Measurements from ENCODE around the gene DENND5B.
"Not testable (repeated sequence)": the region's sequence is repeated elsewhere in the genome, so short reads cannot be mapped to it uniquely, and the experiment has no call there.

The DENND5B gene

DNA sequence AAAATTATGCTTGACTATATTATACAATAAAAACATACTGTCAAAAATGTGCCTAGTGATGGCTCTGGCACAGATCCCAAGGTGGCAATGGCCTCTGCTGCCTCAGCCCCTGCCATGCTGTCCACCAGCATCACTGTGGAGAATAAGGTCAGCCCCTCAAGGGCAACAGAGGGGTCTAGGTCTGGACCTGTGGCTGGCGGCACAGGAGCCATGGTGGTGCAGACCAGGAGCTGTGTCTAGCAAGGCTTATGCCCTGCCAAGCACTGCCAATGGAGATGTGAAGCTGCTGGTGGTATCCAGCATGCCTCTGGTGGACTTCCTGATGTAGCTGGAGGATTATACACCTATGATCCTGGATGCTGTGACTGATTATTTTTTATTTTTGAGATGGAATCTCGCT, 125.9 kb downstream of the DENND5B start:
- ATAC-seq: no peak

DNA sequence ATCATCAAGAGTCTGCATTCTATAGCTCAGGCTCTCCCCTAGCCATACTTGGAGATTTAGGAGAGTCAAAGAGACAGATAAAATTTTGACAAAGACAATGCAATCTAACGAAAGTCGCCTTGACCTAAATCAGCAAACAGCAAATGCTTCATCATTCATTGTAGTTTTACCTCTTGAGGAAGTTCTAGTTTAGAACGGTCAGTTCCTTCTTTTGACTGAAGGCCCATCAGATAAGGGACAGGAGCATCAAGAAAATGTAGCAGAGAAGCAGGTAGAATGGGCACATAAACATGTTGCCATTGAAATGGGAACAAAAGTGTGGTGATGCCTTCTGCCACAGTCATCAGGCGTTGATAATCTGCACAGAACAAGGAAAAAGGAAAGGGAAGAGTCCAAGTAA, 130.9 kb downstream of the DENND5B start:
- no peak for ATAC-seq

DNA sequence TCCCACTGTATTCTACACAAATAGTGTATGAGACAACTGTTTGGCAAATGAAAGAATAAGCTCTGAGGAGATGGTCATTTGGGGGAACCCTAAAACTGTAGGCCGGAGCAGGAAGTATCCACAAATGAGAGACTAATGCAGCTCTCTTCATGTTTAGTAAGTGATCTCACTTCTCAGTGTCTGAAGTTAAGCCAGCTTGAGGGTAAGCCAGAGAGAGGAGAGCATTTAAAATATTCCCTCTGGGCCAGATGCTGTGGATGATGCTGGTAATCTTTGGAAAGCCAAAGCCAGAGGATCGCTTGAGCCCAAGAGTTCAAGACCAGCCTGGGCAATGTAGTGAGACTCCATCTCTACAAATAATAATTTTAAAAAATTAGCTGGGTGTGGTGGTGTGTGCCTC, 134.4 kb downstream of the DENND5B start:
- ATAC-seq: no peak

DNA sequence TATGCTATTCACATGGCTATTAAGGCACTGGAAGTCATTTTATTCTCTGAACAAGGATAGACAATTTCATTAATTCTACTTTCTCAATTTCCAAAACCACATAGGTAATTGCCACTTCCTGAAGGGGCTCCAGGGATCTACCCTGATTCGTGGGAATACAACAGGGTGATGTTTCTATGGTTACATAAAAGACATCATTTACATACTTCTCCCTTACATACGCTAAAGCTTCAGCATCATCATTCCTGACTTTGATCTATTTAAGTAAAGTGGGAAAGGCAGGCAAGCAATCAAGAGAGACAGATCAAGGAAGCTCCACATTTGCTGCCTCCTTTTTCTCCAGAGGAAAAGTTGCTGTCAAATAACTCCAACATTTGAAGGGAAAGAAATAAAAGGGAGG, 146.2 kb downstream of the DENND5B start:
- no peak for ATAC-seq

DNA sequence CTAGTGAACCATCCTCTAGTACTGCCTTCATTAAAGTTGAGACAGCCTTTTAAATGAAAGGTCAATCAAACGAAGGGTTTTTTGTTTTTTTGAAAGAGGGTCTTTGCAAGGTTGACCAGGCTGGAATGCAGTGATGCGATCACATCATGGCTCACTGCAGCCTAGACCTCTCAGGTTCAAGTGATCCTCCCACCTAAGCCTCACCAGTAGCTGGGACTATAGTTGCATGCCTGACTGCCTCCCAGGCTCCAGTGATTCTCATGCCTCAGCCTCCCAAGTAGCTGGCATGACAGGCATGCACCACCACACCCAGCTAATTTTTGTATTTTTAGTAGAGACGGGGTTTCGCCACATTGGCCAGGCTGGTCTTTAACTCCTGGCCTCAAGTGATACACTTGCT, 150.3 kb downstream of the DENND5B start:
- no peak for ATAC-seq

DNA sequence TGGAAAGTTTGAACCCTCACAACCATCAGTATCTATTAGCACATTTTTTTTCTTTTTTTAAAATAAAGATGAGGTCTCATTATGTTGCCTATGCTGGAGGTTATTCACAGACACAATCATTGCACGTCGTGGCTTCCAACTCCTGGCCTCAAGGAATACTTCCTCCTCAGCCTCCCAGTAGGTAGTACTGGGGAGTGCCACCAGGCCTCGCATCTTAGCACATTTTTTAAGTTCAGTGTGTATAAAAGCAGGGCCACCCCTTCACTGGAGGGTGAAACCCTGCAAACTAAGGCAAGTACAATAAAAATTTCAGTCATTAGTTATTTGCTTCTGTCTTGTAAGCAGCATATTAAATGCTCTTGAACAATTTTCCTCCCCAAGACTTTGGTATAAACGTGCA, 150.8 kb downstream of the DENND5B start:
- no peak for ATAC-seq

DNA sequence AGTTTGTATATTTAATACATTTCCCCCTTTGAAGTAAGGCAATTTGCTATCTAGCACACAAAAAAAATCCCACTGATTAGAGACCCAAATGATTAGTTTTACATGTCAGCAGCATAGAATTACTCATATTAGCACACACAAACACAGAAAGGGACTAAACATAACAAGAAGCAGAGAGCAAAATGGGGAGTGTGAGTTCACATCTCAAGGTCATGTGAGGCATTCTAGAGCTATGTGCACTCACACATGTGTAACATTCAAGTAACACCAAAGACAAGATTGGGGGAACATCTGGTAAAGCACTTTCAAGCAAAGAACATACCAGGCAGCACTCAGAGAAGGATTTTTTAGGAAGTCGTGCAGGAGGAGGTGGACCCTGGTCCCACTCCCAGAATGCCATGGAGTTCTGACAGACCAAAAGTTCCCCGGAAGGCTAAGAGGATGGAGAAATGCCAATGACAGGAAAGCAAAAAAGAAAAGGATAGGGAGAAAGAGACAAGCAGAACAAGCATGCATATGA, 159.2 kb downstream of the DENND5B start:
- no peak for ATAC-seq

DNA sequence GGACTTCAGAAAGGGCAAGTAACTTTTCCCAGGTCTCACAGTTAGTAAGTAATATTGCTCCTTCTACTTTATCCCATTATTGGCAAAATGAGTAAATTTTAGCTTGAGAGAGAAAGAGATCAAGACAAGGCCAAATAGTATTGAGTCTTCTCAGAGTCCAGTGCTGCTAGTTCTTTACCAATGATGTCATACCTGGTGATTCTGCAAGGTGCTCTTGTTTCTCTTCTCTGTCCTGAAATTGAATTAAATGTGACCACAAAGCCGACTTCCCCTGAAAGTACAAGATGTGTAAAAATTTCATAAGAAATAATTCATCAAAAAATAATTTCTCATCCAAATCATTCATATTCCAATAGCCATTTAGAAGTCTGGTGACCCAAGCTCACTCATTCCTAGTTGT, 167.5 kb downstream of the DENND5B start:
- no peak for ATAC-seq

DNA sequence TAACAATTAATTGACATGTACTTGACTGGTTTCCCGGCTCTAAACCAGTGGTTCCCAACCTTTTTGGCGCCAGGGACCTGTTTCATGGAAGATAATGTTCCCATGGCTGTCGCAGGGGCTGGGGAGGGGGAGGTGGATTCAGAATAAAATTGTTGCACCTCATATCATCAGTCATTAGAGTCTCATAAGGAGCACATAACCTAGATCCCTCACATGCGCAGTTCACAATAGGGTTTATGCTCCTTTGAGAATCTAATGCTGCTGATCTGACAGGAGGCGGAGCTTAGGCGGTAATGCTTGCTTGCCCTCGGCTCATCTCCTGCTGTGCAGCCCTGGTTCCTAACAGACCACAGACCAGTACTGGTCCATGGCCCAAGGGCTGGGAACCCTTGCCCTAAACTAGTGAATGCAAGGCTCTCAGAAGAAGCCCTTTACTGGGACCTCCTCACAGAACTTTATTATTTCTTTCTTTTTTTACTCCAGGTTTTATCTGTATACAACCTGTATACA, 178.6 kb downstream of the DENND5B start:
- no peak for ATAC-seq

DNA sequence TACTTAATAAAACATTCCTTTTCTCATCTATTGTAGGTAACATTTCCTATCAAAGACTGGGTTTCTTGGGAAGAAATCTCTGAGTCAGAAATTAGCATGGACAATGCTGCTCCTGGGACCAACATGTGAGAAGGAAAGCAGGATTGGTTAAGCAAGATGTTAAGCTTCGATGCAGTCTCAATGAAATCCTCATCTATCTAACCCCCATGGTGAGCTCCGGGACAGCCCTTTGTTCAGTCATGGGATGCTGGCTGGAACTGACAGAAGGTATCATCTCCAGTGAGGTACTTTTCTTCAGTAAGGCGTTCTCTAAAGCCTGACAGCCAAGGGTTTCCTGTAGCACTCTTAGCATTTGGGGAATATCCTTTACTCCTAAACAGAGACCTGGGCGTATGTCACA, 182.2 kb downstream of the DENND5B start:
- no peak for ATAC-seq

DNA sequence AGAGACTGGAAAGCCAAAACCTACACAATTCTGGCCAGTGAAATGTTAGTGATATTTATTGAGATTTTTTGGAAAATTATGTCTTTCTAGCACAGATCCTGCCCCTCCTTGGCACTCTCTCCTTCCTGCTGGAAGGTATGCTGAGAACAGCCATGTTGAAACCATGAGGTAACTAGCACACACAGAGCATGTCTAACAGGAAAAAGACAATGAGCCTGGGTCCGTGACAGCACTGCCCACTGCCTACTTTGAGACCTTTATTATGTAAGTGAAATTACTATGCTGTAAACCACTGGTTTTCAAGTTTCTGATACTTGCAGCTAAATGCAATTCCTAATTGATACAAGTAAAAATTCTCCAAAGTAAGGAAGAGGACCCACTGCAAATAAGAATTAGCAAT, 183.4 kb downstream of the DENND5B start:
- ATAC-seq: no peak

DNA sequence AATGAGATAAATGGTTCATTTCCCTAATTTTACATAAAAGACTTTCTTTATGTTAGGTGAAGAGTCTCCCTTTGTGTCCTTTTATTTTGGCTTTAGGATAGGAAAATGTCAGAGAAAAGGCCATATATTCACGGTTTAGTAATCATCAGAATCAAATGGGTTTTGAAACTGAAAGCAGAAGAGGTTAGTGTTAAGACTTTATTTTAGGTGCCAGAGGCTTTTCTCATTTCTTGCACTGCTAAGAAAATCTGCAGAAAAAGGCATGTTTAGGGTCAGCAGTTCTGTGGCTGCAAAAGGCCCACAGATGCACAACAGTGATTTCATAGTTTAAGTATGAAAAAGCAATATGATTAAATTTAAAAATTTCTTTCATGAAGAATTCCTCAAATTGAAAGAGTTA, 184.6 kb downstream of the DENND5B start:
- no peak for ATAC-seq

DNA sequence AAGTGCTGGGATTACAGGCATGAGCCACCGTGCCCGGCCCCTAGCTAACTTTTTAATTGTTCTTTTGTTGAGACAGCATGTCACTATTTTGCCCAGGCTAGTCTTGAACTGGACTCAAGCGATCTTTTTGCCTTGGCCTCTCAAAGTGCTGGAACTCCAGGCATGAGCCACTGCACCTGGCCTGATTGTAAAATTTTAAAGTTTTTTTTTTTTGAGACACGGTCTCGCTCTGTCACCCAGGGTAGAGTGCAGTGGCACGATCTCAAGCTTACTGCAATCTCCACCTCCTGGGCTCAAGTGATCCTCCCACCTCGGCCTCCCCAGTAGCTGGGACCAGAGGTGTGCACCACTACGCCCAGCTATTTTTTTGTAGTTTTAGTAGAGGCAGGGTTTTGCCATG, 185.9 kb downstream of the DENND5B start:
- no peak for ATAC-seq

DNA sequence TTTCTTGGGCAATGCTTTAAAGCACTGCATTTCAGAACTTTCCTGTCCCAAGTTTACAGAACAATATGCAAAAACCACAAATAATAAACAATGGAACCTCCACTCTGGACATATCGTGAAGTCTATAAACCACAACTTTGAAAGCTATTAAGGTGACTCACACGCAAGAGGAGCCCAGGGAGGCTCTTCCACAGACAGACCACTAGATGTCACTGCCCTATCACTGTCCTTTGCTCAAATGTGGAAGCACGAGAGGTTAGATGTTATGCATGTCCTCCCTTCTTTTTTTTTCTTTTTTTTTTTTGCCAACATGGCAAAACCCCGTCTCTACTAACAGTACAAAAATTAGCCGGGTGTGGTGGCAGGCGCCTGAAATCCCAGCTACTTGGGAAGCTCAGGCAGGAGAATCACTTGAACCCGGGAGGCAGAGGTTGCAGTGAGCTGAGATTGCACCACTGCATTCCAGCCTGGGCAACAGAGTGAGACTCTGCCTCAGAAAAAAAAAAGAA, 187.8 kb downstream of the DENND5B start:
- ATAC-seq: peak; percentile 95 to 96

DNA sequence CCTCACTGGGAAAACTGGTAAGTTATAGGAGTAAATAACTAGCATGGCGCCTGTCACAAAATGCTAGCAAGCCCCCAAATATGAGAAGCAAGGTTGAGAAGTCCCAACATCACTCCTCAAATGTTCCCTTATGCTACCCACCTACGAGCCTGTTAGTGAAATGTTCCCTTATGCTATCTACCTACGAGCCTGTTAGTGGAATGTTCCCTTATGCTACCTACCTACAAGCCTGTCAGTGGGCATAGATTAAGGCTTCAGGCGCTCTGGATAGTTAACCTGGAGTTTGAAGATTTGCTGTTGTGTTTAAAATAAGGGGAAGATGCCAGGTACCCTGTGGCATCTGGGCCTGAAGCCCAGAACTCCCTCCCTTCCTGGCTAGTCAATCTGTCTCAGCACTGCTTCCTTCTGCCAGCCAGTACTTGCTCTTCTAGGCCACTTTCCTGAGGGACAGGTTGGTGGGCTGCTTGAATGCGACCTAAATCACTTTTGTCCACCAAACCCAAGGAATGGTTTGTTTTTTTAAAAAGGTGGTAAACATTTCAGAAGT, 197.9 kb downstream of the DENND5B start:
- ATAC-seq: no peak

DNA sequence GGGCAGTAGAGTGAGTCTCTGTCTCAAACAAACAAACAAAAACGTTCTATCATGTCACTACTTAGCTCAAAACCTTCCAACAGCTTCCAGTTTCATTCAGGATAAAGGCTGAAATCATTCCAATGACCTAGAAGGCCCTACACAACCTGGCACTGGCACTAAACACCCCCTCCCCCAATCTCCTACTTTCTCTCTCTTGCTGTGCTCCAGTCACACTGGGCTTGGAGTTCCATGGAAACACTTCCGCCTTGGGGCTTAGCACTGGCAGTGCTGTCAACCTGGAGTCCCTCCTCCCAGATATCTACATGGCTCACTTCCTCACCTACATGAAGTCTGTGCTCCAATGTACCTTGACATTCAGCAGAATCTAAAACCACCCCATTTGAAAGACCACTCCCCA, 199.9 kb downstream of the DENND5B start:
- ATAC-seq: no peak

DNA sequence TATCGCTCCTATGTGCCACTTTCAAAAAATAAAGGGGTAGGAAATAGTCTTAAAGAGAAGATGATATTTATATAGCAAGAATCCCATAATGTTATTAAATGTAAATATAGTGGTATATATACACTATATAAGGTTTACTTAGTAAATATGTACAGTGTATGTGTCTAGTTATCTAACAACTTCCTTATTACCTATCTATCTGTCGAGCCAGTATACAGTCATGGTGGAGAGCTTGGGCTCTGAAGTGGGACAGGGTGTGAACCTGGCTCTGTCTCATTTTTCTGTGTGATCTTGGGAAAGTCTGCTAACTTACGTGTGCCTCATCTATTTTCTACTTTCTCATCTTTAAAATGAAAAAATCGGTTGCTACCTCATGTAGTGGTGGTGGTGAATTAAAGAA, 202.2 kb downstream of the DENND5B start:
- no peak for ATAC-seq

DNA sequence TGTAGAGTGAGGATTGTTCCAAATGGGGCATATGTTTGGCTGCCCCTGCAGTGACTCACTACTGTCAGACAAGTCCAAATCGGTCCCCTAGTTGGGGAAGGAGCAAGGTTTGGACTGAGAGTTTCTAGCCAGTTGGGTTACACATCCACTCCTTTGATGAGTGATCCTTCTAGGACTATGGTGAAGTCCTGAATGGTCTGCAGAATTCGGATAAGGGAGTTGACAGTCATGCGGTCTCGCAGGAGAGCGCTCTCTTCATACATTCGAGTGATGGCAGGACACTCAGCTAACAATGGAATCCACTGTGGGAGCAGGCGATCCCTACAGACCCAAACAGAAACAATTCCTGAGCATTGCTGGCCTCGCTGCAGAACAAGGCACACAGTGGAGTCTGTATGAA, 203.5 kb downstream of the DENND5B start:
- no peak for ATAC-seq

DNA sequence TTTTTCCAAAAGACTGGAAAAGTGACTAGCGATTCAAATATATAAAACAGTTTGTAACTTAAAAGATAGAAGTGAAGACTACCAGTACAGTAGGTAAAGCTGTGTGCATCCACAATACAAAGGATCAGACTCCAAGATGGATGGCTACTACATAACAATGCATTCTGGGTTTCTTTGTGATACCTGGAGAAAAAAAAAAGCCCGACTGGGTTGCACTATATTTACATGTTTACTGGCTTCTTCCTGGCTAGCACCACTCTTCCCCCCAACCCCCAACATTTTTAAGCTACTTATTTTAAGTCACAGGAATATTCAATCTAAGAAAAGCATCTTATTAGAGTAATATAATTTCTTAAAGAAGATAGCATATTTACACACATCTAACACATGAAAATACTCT, 203.9 kb downstream of the DENND5B start:
- no peak for ATAC-seq

DNA sequence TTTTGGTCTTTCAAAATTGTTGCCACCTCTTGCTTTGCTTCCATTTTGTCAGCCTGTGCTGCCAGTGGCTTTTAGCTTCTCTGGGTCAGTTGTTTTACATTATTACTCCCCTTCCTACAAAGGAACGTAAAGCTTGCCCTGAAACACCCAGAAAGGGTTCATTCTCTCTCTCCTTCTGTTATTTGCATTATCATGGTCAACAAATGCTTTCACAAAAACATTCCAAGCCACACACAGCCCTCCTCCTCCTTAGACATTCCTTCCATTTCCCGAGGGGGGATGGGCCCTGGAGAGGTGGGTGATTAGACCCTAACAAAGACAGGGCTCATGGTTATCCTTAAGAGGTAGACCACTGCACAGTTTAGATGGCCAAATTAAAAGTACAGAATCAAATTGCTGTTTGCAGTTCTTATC, 204.6 kb downstream of the DENND5B start:
- no peak for ATAC-seq

DNA sequence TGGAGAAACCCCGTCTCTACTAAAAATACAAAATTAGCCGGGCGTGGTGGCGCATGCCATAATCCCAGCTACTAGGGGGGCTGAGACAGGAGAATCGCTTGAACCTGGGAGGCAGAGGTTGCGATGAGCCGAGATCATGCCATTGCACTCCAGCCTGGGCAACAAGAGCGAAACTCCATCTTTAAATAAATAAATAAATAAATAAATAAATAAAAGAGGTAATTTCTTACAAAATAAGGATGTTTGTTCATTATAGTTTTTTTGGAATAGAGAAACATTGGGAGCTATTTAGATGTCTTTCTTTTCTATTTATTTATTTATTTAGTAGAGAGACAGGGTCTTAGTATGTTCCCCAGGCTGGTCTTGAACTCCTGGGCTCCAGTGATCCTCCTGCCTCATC, 213.7 kb downstream of the DENND5B start:
- ATAC-seq: not testable (repeated sequence)

DNA sequence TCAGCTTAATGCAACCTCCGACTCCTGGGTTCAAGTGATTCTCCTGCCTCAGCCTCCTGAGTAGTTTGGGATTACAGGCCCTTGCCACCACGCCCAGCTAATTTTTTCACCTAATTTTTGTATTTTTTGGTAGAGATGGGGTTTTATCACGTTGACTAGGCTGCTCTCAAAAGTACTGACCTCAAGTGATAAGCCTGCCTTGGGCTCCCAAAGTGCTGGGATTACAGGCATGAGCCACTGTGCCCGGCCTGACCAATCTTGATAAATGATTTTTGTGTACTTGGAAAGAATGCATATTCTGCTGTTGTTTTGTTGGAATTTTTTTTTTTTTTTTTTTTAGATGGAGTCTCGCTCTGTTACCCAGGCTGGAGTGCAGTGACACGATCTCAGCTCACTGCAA, 215.5 kb downstream of the DENND5B start:
- ATAC-seq: not testable (repeated sequence)

DNA sequence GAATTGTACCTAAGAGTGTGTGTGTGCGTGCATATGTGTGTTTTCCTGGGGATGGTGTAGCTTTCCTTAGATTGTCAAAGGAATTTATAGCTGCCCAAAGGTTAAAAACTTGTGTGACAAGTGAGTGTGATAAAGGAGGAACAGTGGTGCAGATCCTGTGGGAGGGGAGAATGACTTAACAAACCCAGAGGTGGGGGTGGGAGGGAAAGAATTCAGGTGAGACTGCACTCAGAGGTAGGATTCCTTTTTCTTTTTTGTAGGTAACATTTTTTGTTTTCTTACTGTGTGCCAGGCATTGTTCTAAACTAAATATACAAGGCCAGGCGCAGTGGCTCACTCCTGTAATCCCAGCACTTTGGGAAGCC, 219.7 kb downstream of the DENND5B start:
- ATAC-seq: no peak

DNA sequence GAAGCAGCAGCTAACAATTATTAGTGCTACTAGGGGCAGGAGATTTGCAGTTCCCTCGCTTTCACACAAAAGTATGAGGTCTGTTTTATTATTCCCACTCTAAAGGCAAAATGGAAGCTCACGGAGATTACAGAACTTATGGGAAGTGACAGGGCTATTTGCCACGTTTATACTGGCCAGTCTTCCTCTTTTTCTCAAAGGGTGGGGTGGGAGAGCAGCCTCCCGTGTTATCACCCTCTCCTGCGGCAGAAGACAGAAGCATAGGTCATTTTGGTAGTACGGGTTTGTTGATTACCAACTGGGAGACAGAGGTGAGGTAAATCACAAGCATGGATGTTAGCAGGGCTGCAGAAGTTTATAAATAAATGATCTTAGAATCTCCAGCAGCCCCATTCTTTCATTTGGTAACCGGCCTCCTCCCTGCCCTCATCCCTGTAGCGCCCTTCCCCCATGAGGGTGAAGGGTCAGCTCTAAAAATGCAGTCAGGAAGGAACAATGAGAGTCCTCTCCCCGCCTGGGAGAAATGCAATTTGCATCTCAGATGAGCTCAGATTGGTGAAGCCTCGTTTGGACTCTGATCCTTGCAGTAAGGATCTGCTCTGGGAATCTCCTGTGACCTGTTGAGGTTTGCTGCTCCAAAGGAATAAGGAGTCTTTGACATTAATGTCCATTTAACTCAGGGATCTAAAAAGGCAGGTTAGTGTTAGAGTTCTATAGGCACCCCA, 220.2 kb downstream of the DENND5B start:
- no peak for ATAC-seq
